GM12801 (cell line): ENCODE data around the gene POLR3K.

Experiments used
- TF ChIP-seq, protein P1 (sequence below): IDR thresholded peaks from one replicate; pipeline ENCODE4 v1.5.1; 2011; ENCODE audit warnings: control low read depth; ENCODE audit not compliant: insufficient read length; ENCODE audit errors: extremely low read depth

POLR3K gene

GRCh38 chr16:84718-85406, 31.5 kb upstream of the POLR3K start:
- TF ChIP-seq, protein P1, sequence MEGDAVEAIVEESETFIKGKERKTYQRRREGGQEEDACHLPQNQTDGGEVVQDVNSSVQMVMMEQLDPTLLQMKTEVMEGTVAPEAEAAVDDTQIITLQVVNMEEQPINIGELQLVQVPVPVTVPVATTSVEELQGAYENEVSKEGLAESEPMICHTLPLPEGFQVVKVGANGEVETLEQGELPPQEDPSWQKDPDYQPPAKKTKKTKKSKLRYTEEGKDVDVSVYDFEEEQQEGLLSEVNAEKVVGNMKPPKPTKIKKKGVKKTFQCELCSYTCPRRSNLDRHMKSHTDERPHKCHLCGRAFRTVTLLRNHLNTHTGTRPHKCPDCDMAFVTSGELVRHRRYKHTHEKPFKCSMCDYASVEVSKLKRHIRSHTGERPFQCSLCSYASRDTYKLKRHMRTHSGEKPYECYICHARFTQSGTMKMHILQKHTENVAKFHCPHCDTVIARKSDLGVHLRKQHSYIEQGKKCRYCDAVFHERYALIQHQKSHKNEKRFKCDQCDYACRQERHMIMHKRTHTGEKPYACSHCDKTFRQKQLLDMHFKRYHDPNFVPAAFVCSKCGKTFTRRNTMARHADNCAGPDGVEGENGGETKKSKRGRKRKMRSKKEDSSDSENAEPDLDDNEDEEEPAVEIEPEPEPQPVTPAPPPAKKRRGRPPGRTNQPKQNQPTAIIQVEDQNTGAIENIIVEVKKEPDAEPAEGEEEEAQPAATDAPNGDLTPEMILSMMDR, result no peak

- TF ChIP-seq, protein P1, result no peak
These were observed 30.6 kb upstream of the POLR3K start for GRCh38 chr16:83781-84615.

DNA sequence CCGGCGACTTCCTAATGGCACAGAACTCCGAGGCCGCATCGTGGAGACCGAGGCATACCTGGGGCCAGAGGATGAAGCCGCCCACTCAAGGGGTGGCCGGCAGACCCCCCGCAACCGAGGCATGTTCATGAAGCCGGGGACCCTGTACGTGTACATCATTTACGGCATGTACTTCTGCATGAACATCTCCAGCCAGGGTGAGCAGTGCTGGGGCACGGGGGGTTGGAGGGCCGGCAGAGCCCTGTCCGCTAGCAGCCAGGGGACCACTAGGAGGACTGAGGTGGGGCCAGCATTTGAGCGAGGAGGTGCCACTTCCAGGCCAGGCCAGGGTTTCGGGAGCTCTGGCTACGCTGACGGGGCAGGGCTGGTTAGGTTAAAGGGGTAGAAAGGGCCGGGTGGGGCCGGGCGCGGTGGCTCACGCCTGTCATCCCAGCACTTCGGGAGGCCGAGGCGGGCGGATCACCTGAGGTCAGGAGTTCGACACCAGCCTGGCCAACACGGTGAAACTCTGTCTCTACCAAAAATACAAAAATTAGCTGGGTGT, 29.7 kb upstream of the POLR3K start:
- TF ChIP-seq, protein P1, result no peak

DNA sequence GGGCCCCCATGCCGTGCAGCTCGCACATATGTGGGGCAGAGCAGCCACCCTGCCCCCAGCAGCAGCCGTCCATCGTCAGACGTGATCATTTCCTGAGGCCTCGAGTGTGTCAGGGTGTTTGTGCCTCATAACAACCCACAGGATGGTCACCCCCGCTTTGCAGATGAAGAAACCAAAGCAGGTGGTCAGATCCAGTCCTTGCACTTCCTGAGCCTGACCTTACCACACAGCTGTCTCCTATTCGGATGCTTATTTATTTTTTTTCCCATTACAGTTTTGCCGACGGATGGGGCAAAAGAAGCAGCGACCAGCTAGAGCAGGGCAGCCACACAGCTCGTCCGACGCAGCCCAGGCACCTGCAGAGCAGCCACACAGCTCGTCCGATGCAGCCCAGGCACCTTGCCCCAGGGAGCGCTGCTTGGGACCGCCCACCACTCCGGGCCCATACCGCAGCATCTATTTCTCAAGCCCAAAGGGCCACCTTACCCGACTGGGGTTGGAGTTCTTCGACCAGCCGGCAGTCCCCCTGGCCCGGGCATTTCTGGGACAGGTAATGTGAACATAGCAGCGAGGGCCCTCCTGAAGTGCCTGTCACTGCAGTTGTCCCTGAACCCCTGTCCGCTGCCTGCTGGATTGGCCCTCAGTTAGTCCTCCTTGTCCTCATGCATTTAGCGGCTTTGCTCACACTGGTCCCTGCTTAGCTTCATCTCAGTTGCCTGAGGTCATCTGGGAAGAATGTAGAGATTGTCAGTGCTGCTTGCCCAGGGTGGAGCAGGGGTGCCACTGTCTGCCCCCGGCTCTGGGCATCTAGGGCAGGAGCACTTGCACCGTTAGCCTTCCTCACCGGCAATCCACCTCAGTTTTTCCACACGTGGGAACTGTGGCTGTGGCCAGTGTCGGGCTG, 26.0 kb upstream of the POLR3K start:
- TF ChIP-seq, protein P1, result no peak

DNA sequence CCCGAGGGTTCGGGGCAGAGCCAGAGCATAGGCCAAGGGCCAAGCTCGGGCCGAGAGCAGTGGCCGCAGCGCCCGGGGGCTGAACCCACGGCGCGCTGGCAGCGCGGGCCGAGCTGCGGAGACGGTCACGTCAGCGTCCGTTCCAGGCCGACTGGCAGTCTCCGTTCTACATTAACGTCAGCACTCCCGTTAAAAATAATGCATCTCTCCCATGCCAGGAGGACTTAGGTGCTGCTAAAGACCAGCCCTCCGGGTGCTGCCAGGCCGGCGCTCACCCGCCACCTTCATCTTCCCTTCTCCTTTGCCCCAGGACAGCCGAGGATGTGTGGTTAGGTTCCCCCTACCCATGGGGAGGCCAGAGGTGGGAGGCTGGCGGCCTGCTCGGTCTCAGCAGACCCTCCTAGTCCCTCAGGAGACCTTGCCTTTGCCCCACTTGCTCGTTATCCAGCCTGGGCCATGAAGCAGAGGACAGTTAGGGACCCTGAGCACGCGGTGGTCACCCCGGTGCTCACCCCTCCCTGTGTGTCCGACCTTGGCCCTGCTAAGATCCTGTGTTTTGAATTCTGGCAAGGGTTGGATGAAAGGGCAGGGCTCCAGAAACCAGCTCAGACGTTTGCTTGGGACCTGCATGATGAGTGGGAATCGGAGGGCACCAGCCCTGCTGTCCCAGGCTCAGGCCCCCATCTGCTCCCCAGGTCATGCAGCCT, 25.2 kb upstream of the POLR3K start:
- TF ChIP-seq, protein P1, result no peak

DNA sequence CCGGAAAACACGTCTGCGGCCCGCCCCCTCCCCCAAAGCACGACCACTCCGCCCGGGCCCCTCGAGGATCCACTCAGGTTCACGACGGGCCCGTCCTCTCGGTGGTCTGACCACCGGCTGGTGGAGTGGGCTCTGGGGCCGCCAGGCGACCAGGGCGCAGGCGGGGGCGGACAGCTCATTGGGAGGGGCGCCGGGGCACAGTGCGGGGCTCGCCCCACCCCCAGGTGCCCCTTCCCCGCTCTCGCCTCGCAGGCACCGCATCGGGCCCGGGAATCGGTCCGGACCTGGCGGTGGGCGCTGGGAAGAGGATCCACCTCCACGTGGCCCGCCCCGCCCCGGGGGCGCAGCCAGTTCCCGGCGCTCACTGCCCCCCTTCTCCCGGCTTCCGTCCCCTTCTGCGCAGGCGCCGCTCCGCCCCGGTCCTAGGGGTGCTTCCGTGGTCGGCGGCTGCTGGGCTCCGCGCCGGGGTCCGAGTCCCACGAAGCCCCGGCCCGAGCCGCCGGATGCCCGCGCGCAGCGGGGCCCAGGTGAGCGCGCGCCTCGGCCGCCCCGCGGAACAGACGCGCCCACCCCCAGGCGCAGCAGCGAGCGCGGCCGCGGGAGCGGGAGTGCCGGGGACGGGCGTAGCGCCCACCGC, 24.5 kb upstream of the POLR3K start, which contains the start of gene MPG:
Gene MPG (plus strand): TSS at position 419 of the 637 bp plus-strand sequence. CDS start 85 bp downstream, at position 504.
- TF ChIP-seq, protein P1, result no peak
